AG10803 (cell line): ENCODE results near the gene GRM4.

ENCODE experiments used
- DNase-seq: peaks from one replicate; pipeline ENCODE4 v3.0.0; 2010; ENCODE audit warnings: low read depth
- H3K4me3 ChIP-seq: 2 replicates; pipeline ENCODE4 v1.5.1; 2011; ENCODE audit warnings: mild to moderate bottlenecking, low read length, control low read depth
- CTCF ChIP-seq: conservative IDR thresholded peaks from 2 replicates; pipeline ENCODE4 v1.5.1; 2011; ENCODE audit warnings: mild to moderate bottlenecking, low read length, control low read depth, inconsistent platforms

GRM4 gene

GRCh38 chr6:34114695-34115402, 31.0 kb downstream of the GRM4 start:
- no peak for TF ChIP-seq CTCF
- DNase-seq = no peak

GRCh38 chr6:34113532-34113931, 32.4 kb downstream of the GRM4 start:
- no peak for TF ChIP-seq CTCF
- no peak overlapping the region for H3K4me3 ChIP-seq
- no peak for DNase-seq

More at GRCh38 chr6:34114695-34115402, 31.0 kb downstream of the GRM4 start:
- H3K4me3 ChIP-seq = no peak overlapping the region

- DNase-seq = no peak
- no peak for TF ChIP-seq CTCF
- no peak overlapping the region for H3K4me3 ChIP-seq
Observed at GRCh38 chr6:34112126-34112525, 33.8 kb downstream of the GRM4 start.

DNA sequence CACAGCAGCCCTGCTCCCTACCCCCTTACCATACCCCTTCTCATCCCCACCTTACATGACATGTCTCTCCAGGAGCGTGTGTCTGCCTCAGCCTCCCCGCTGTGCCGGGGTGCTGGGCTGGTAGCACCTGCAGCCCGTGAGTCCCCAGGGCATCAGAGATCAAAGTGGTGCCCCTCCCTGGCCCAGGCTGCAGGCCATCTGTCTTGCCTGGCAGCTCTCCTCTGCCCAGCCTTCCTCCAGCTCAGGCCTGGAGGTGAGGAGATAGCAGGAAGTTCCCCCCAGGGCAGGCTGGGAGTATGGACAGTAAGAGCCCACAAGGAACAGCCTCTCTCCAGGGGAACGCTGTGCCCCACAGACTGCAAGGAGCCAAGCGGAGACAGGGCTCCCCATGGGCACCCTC, 35.3 kb downstream of the GRM4 start:
- DNase-seq = no peak
- H3K4me3 ChIP-seq = no peak overlapping the region
- TF ChIP-seq CTCF = no peak

DNA sequence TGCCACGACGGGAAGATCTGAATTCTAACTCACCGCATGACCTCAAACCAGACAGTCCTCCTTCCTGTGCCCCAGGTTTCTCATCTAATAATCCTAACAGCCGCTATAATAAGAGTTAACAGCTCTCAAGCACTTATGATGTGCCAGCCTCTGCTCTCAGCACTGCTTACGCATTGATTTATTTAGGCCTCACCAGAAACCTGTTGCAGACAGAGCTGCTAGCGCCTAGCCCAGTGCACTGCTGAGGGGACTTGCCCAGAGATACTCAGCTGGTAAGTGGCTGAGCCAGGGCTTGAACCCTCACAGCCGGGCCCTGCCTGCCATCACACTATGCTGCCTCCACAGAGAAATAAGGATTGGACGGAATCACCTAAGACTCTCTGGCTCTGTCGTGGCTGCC, 37.7 kb downstream of the GRM4 start:
- DNase-seq = no peak
- TF ChIP-seq CTCF = no peak
- no peak overlapping the region for H3K4me3 ChIP-seq

DNA sequence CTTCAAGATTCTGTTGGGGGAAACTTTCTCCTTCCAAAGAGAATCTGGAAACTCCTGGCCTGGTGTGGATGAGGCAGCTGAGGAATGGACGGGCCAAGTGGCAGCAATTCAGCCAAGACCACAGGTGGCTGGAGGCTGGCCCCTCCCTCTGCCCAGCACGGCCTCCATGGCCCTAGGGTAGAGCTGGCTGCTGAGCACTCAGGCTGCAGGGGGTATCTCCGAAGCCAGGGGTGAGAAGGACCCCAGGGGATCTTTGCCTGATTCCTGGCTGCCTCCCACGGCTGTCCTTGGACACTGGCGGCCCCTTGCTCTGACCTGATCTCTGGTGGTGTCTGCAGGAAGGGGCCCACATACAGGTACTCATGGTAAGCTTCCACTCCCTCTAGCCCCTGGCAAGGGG, 39.0 kb downstream of the GRM4 start:
- DNase-seq = no peak
- no peak overlapping the region for H3K4me3 ChIP-seq
- TF ChIP-seq CTCF = no peak

DNA sequence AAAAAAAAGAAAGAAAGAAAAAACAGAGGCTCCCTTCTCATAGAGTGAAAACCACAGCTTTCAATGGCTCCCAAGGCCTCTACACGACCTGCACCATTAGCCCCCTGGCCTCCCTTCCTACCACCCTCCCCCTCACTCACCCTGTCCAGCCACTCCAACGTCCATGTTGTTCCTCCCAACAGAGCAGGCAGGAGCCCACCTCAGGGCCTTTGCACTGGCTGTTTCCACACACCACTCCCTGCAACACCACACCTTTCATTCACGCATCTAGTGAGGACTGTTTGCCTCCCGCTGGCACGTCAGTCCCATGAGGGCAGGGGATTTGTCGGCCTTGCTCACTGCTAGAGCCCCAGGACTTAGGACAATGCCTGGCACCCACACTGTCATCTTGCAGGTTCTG, 39.5 kb downstream of the GRM4 start:
- H3K4me3 ChIP-seq = no peak overlapping the region
- no peak for DNase-seq
- TF ChIP-seq CTCF = no peak
